ENCODE measurements around the gene WDFY1. TPM values are rescaled to one million over a fixed set of nuclear protein-coding genes. Genes with fewer than 3 reads are reported as not detected.

WDFY1 gene
- 98.1 and 102 TPM in 2 replicates for total RNA-seq

DNA sequence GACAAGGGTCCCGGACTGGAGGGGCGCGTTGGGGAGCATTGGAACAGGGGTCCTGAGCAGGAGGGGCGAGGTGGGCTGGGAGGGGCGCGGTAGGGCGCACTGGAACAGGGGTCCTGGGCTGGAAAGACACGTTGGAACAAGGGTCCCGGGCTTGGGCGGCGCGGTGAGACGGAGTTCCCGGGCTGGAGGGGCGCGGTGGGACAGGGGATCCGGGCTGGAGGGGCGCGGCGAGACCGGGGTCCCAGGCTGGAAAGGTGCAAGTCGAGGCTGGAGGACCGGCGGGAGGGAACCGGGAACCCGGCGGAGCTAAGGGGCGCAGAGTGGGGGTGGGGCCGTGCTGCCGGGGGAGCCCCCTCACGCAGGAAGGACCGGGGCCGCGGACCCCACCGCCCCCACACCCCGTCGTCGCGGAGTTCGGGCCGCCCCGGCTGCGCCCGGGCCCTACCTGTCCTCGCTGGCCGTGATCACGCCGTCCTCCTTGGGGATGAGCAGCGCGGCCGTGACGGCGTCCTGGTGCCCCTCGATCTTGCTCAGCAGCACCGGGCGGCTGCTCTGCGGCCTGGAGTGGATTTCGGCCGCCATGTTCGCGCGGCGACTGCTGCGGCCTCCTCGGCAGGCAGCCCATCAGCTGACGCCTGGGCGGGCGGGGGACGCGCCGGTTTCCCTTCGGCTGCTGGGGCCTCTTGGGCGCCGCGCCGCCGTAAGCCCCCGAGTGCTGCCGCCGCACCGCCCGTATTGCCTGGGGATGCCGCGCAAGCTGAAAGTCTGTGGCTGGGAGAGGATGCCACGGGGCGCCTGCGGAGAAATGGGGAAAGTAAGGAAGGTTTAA is at the start of gene WDFY1:
Gene WDFY1, minus strand, starts transcription at position 633 of the 829 bp plus-strand sequence. Its CDS starts 51 bp downstream, at position 582.

DNA sequence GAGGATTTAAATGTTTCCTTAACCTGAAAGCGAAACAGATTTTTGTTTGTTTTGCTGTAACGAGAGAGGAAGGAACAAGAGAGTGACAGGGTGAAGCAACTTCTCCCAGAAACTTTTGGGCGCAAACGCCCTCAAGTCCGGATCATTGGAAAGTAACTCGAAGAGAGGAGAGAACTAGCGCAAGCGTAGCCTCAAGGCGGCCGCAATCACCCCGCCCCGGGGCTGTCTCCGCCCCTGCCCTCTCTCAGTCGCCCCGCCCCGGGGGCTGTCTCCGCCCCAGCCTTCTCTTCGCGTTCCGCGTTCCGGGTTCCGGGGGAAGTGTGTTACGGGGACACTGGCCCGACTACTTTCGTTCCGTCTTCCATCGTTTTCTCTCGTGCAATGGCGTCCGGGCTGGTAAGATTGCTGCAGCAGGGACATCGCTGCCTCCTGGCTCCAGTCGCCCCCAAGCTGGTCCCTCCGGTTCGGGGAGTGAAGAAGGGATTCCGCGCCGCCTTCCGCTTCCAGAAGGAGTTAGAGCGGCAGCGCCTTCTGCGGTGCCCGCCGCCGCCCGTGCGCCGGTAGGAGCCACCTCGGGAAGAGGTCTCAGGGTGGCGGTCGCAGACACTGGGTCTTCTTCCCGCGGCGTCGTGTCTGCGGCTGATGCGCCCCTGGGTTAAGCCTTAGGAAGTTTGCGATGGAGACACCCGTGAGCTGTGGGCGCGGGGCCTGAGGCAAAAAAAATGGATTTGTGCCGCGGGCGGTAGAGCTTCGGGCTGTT is 12.1 kb upstream of the WDFY1 start, which contains the start of gene MRPL44:
Gene MRPL44, plus strand, starts transcription at position 372 of the 760 bp plus-strand sequence. Its CDS starts 10 bp downstream, at position 382.

DNA sequence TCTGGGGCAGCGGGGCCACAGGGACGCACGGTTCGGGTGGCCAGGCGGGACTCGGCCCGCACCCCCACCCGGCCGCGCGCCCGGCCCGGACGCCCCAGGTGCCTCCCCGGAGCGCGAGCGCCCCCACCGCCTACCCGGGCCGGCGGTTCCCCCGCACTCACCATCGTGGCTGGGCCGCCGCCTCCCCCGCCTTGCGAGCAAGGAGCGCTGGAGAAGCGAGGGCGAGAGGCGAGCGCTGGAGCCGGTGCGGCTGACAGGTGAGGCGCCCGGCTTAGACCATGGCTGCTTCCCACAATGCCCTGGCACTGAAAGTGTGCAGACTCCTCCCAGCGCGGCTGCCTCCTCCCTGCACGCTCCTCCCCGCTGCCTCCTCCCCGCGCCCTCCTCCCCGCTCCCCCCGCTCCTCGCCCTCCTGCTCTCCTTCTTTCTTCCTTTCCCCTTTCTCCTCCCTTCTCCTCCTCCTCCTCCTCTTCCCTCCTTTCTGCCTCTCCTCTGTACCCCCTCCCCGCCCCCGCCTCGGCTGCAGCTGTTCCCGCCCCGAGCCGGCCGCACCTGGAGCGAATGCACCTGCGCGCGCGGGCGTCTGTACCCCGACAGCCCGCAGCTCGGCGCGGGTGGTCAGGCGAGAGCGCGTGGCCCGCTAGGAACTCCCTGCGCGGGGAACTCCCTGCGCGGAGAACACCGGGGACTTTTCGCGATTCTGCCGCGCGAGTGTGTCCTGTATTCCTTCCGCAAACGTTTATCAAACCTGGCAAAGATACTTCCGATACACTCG is 107.7 kb downstream of the WDFY1 start, which contains the start of gene AP1S3:
Gene AP1S3, minus strand, starts transcription at position 296 of the 775 bp plus-strand sequence. Its CDS starts 132 bp downstream, at position 164.

Other genes starting within 250 kb of the WDFY1 start
- gene AP1S3, start 107.8 kb downstream of the WDFY1 start, total RNA-seq, result 70.7 and 87.1 TPM in 2 replicates
- gene MRPL44, start 12.1 kb upstream of the WDFY1 start, total RNA-seq, result 30.2 and 35.9 TPM in 2 replicates
- gene SERPINE2, start 94.0 kb upstream of the WDFY1 start, total RNA-seq, result 75.9 and 114 TPM in 2 replicates